ENCODE measurements around the gene SMPD2. TPM values are rescaled to one million over a fixed set of nuclear protein-coding genes. Genes with fewer than 3 reads are reported as not detected.
"Not testable (repeated sequence)": the region's sequence is repeated elsewhere in the genome, so short reads cannot be mapped to it uniquely, and the experiment has no call there.

SMPD2 gene
- total RNA-seq, 4 donors from 2014 or later = 20.6 to 34.5 (median 26.8) TPM

DNA sequence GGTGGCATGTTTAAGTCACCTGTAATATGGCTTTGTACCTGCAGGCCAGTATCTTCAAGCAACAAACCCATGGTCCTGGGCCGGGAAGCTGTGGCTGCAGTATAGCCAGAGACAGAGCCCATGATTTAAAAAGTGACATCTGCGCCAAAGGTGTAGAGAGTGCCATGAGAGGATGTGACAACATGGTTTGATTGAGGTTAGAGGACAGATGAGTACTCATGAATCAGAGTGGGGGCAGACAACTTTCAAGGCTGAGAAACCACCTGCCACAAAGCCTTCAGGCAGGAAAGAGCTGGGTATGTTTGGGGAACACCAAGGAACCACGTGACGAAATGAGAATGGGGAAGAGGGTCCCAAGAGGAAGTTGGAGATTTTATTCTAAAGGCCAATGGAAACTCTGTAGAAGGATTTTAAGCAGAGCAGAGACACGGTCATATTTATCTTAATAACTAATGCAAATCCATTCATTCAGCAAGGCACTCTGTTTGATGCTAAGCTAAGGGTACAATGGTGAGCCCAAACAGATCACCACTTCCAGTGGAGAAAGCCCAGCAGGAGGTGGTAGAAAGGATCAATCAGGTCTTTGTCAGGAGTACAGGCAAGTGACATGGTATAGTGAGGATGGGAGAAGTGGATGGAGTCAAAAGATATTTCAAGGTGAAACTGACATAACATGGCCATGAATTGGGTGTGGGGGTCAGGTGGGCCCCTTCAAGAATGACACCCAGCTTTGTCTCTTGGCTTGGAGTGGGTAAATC lies 18.4 kb downstream of the SMPD2 start:
- H3K27me3 ChIP-seq = no peaks in the 10 kb centered on the region
- DNase-seq = peak in 2 of 3 donors; percentile 61 to 62
- peaks cover 0 to 15% (median 0%) of the 10 kb centered on the region in 3 donors for H3K36me3 ChIP-seq
- H3K4me3 ChIP-seq = no peak overlapping the region
- no peaks in the 10 kb centered on the region for H3K9me3 ChIP-seq
- H3K4me1 ChIP-seq = peaks cover 0 to 28% (median 19%) of the 10 kb centered on the region in 4 donors
- H3K27ac ChIP-seq = peak overlapping the region in 2 of 4 donors; percentile 6 to 96
- TF ChIP-seq, protein P1, sequence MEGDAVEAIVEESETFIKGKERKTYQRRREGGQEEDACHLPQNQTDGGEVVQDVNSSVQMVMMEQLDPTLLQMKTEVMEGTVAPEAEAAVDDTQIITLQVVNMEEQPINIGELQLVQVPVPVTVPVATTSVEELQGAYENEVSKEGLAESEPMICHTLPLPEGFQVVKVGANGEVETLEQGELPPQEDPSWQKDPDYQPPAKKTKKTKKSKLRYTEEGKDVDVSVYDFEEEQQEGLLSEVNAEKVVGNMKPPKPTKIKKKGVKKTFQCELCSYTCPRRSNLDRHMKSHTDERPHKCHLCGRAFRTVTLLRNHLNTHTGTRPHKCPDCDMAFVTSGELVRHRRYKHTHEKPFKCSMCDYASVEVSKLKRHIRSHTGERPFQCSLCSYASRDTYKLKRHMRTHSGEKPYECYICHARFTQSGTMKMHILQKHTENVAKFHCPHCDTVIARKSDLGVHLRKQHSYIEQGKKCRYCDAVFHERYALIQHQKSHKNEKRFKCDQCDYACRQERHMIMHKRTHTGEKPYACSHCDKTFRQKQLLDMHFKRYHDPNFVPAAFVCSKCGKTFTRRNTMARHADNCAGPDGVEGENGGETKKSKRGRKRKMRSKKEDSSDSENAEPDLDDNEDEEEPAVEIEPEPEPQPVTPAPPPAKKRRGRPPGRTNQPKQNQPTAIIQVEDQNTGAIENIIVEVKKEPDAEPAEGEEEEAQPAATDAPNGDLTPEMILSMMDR (IDR thresholded peaks at IDR 0.05) = no peak
- no peak for TF ChIP-seq POLR2A (IDR thresholded peaks at IDR 0.05)

DNA sequence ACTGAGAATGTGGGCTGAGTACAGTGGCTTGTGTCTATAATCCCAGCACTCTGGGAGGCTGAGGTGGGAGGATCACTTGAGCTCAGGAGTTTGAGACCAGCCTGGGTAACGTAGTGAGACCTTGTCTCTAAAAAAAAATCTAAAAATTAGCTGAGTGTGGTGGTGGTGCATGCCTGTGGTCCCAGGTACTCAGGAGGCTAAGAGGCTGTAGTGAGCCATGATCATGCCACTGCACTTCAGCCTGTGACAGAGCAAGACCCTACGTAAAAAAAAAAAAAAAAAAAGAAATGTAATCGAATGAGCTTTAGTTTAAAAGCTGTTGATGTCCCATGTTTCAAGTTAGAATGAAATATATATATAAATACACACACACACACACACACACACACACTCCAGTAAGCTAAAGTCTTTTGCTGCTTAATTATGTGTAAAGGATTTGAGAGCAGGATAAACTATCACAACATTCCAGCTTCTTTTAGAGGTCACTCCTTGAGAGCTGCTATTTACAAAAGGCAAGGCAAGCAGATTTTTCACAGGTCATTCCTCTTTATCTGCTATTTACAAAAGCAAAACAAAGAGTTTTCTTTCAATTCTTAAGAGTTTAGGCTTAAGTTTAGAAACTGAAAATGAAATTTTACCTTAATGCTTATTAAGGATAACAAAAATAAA lies 19.8 kb downstream of the SMPD2 start:
- Histone ChIP-seq H3K27ac (no peak overlapping the region), H3K36me3 (peaks cover 0 to 21% (median 0%) of the 10 kb centered on the region in 3 donors), H3K4me1 (peaks cover 0 to 22% (median 12%) of the 10 kb centered on the region in 4 donors), H3K4me3 (no peak overlapping the region), H3K9me3 (no peaks in the 10 kb centered on the region), H3K27me3 (no peaks in the 10 kb centered on the region)
- peak in 1 of 3 donors; percentile 17 for DNase-seq
- TF ChIP-seq, protein P1 (IDR thresholded peaks at IDR 0.05) = no peak
- no peak for TF ChIP-seq POLR2A (IDR thresholded peaks at IDR 0.05)

DNA sequence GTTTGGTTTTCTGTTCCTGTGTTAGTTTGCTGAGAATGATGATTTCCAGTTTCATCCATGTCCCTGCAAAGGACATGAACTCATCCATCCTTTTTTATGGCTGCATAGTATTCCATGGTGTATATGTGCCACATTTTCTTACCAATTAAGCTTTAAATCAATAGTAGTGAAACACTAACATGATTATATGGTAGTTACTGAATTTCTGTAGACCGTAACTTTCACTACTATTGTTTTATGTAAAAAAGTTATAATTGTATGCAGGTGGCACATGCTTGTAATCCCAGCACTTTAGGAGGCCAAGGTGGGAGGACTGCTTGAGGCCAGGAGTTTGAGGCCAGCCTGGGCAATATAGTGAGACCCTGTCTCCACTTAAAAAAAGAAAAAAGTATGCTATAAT lies 20.7 kb downstream of the SMPD2 start:
- not testable (repeated sequence) for DNase-seq, H3K9me3 ChIP-seq, H3K4me3 ChIP-seq, H3K27me3 ChIP-seq, H3K27ac ChIP-seq
- H3K4me1 ChIP-seq = peaks cover 0 to 18% (median 12%) of the 10 kb centered on the region in 4 donors
- H3K36me3 ChIP-seq = peaks cover 0 to 30% (median 0%) of the 10 kb centered on the region in 3 donors

DNA sequence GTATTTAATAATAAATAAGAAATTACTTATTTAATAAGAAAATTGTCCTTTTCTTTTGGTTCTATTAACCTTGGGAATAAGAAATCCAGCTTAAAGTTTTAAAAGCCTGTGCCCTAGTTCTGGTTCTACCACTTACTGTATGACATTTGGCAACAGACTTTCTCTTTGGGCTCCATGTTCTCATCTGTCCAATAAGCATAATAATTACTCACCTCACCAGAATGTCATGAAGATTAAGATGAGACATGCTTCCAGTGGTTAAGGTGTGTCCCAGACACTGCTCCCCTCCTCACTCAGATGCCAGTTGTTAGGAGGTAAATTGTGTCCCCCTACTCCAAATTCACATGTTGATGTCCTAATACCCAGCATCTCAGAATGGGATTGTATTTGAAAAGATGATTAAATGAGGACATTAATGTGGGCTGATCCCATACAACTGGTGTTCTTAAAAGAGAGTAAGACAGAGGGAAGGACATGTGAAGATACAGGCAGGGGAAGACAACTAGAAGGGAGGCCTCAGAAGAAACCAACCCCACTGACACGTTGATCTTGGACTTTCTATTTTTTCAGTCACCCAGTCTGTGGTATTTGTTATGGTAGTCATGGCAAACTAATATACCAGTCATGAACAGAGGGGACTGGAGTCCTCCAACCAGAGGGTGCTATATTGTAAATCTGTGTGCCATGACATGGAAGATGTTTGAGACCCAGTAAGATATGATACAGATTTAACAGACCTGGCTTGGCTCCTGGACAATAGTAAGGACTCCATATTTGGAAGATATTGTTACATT lies 21.4 kb downstream of the SMPD2 start:
- Histone ChIP-seq H3K4me1 (peaks cover 0 to 19% (median 8%) of the 10 kb centered on the region in 4 donors), H3K27ac (no peak overlapping the region), H3K27me3 (no peaks in the 10 kb centered on the region), H3K9me3 (no peaks in the 10 kb centered on the region), H3K4me3 (no peak overlapping the region), H3K36me3 (peaks cover 0 to 37% (median 0%) of the 10 kb centered on the region in 3 donors)
- DNase-seq = no peak
- TF ChIP-seq POLR2A (IDR thresholded peaks at IDR 0.05) = no peak
- TF ChIP-seq, protein P1 (IDR thresholded peaks at IDR 0.05) = no peak

DNA sequence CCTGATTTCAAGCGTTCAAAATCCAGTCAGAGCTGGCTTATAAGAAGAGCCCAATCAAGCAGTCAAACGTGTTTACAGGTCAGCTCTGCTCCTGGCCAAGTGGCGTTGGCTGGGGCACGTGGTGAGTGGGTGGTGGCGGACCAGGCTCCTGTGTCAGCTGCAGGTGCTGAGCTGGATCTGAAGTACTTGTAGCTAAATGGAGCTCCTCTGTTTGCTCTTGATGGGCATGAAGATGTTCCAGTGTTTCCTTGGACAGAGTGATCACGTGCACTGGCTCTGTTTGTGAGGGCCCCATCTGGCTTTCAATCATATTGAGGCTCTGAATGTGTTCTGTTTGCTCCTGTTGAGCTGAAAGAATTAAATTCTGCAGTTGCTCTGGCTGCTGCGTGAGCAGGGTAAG lies 25.2 kb downstream of the SMPD2 start:
- Histone ChIP-seq H3K27ac (peak overlapping the region in 2 of 4 donors; percentile 58 to 64), H3K4me3 (no peak overlapping the region), H3K27me3 (no peaks in the 10 kb centered on the region), H3K9me3 (no peaks in the 10 kb centered on the region), H3K36me3 (peaks cover 0 to 56% (median 0%) of the 10 kb centered on the region in 3 donors), H3K4me1 (peaks cover 0 to 12% (median 0%) of the 10 kb centered on the region in 4 donors)
- TF ChIP-seq, protein P1 (IDR thresholded peaks at IDR 0.05) = no peak
- no peak for TF ChIP-seq POLR2A (IDR thresholded peaks at IDR 0.05)
- DNase-seq = peak in 1 of 3 donors; percentile 67

Data from Peyer's patch (tissue), 4 donors.